ENCODE measurements around the gene CUEDC1. TPM values are rescaled to one million over a fixed set of nuclear protein-coding genes. Genes with fewer than 3 reads are reported as not detected.
A peak's percentile ranks its signal among the peaks of the same experiment; 100 is the strongest.

CUEDC1 gene
- total and polyA plus RNA-seq, 2 of the 4 experiments (the other 2 are of a cell fraction) = 4.1 to 21.2 TPM

DNA sequence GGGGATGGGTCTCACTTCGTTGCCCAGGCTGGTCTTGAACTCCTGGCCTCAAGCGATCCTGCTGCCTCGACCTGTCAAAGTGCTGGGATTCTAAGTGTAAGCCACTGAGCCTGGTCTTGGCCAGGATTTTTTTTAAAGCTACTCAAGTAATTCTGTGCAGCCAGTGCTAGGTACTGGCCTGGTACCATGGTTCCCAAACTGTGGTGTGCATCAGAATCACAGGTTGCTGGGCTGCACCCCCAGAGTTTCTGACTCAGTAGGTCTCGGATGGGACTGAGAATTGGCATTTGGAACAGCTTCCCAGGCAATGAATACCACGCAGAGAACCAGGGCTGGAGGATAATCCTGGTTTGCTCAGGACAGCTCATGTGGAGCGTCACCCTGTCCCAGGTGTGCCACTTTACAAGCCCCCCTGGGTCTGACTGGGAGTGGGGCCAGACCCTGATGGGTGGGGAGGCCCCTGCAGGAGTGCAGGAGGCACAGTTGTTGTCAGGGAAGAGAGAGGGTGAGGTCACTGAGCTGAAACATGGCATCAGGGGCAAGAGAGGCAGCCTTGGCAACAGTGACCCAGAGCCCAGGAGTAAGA, 94.7 kb downstream of the CUEDC1 start:
- no peaks in the 10 kb centered on the region for H4K20me1 ChIP-seq (ENCODE audit: insufficient read depth, low read length)
- no TSS peak for BruUV-seq (replicated peaks)
- no peaks in the 10 kb centered on the region for H3K79me1 ChIP-seq (ENCODE audit: low read depth in 1 of 2, low read length in 2 of 2)
- H2BK15ac ChIP-seq (ENCODE audit: low read depth, low read length) = peak overlapping the region; percentile 45; the same call in 2 of the 3 replicates
- H3K9me3 ChIP-seq (ENCODE audit: control insufficient read depth, insufficient read depth, low read length) = no peaks in the 10 kb centered on the region
- peak overlapping the region; percentile 45 for H3K27ac ChIP-seq (ENCODE audit: insufficient read depth, low read length)
- H2AK5ac ChIP-seq (ENCODE audit: low read depth, low read length) = peak overlapping the region; percentile 92; the same call in 1 of the 2 replicates
- TF ChIP-seq RFX5 (IDR thresholded peaks at IDR 0.05; ENCODE audit: low read depth, low read length) = peak; percentile 82
- TF ChIP-seq NFE2L2 (IDR thresholded peaks at IDR 0.05; ENCODE audit: low read depth, low read length) = no peak
- H4K8ac ChIP-seq (ENCODE audit: low read depth in 2 of 2, low read length in 2 of 2) = 0 out of 4 replicates have a peak overlapping the region, but pooled peaks of 1 of the 2 experiments have one; percentile 45
- peak overlapping the region; percentile 66 for H2BK120ac ChIP-seq (ENCODE audit: low read depth, low read length)
- H3K36me3 ChIP-seq (ENCODE audit: control insufficient read depth, insufficient read depth, low read length) = peaks cover 7% of the 10 kb centered on the region
- DNase-seq (no peak), ATAC-seq (ENCODE audit: low read depth) (no peak)
- H3K18ac ChIP-seq (ENCODE audit: low read depth, low read length) = no peak overlapping the region
- 97% methylated on average over 4 of the region's 6 CpGs; no CpG with 5 or more reads in 1 of the 2 experiments for WGBS, 2 experiments (ENCODE audit: extremely low coverage in 2 of 2, insufficient read length in 1 of 2)
- in situ Hi-C loops (cut with MboI; ENCODE audit: low sequenced_read_pairs) = loop anchor here (25.0 kb wide), 1 partner anchor 477 kb away; the partner anchor contains the start of gene TSPOAP1
- no peak overlapping the region for H3K56ac ChIP-seq (ENCODE audit: extremely low read depth, insufficient read depth, low read length)
- ChIA-PET POLR2A (ENCODE audit: unreplicated experiment) (interaction anchor here (0.5 to 0.8 kb wide), 4 partner anchors 10 to 131 kb away, joined by 3 to 7 read pairs (median 4); no protein-coding TSS in a partner anchor), CTCF (interaction anchor here (0.7 to 2.5 kb wide), 9 partner anchors 15 to 751 kb away, joined by 3 to 11 read pairs (median 3); partner anchors contain the start of gene SRSF1)
- peak overlapping the region; percentile 67; the same call in 1 of the 2 replicates for H3K23ac ChIP-seq (ENCODE audit: low read depth, low read length)
- H4K5ac ChIP-seq (ENCODE audit: low read depth, low read length) = 0 out of 2 replicates have a peak overlapping the region, but pooled peaks have one; percentile 8
- intact Hi-C loops (cut with micrococcal nuclease) = no loop called here
- no peaks in the 10 kb centered on the region for H3K27me3 ChIP-seq (ENCODE audit: control insufficient read depth, insufficient read depth, low read length)
- peak overlapping the region; percentile 87 for H2AFZ ChIP-seq (replicated peaks; ENCODE audit: low read length, poor library complexity)
- peaks cover 18% of the 10 kb centered on the region for H3K4me1 ChIP-seq (ENCODE audit: control insufficient read depth, insufficient read depth, low read length)
- peak overlapping the region; percentile 67; the same call in 1 of the 2 replicates for H3K14ac ChIP-seq (replicated peaks; ENCODE audit: low read depth, low read length)
- peak overlapping the region; percentile 79 for H3K4ac ChIP-seq (ENCODE audit: low read depth, low read length)
- H3K9me1 ChIP-seq (ENCODE audit: insufficient read depth, low read length) = no peaks in the 10 kb centered on the region; the same call in 1 of the 2 replicates
- H2BK20ac ChIP-seq (ENCODE audit: low read depth, low read length) = peak overlapping the region; percentile 16
- H3K4me3 ChIP-seq (ENCODE audit: insufficient read depth, low read depth, low read length) = no peak overlapping the region
- peak overlapping the region; percentile 22 for H2BK5ac ChIP-seq (ENCODE audit: low read depth, low read length, poor library complexity, severe bottlenecking)
- H3K9ac ChIP-seq (ENCODE audit: low read depth, low read length) = no peak overlapping the region
- peak overlapping the region; percentile 67 for H2AK9ac ChIP-seq (replicated peaks; ENCODE audit: low read depth, low read length, poor library complexity)
- dilution Hi-C loops (cut with HindIII; ENCODE audit: low sequenced_read_pairs, unreplicated experiment) = loop anchor here (25.0 kb wide), 1 partner anchor 127 kb away; the partner anchor contains the start of gene VEZF1
- no peak overlapping the region for H4K91ac ChIP-seq (ENCODE audit: insufficient read depth, low read depth, low read length)
- peak overlapping the region; percentile 19; the same call in 1 of the 2 replicates for H3K4me2 ChIP-seq (ENCODE audit: low read depth, low read length)

All from IMR-90 (cell line).